Thyroid gland (tissue), 4 donors: ENCODE measurements around the gene KAZN. TPM values are rescaled to one million over a fixed set of nuclear protein-coding genes. Genes with fewer than 3 reads are reported as not detected.

Source experiments
- DNase-seq, 2 donors: peaks; one replicate each; pipeline ENCODE4 v3.0.0-alpha.2; 2019
- H3K27ac ChIP-seq, 3 donors: fragments of 200-600 bp; sonication (generic); 1 replicate in 2 of 3; 2 replicates in 1 of 3; pipeline ENCODE4 v1.5.1; 2016 to 2019; ENCODE audit warnings: mild to moderate bottlenecking in 1 of 3, moderate library complexity in 1 of 3
- H3K27me3 ChIP-seq: fragments of 200-600 bp; sonication (generic); one replicate; pipeline ENCODE4 v1.5.1; 2019
- H3K36me3 ChIP-seq, 2 donors: fragments of 200-600 bp; sonication (generic); one replicate each; pipeline ENCODE4 v1.5.1; 2016 to 2019
- H3K4me1 ChIP-seq, 2 donors: fragments of 200-600 bp; sonication (generic); one replicate each; pipeline ENCODE4 v1.5.1; 2017 to 2019
- H3K4me3 ChIP-seq, 3 donors: fragments of 200-600 bp; sonication (generic); replicated peaks in 1 of 3; 1 replicate in 2 of 3; 2 replicates in 1 of 3; pipeline ENCODE4 v1.5.1; 2016; ENCODE audit warnings: mild to moderate bottlenecking in 1 of 3
- H3K9me3 ChIP-seq: fragments of 200-600 bp; sonication (generic); one replicate; pipeline ENCODE4 v1.5.1; 2017
- POLR2A ChIP-seq, 2 donors: fragments of 450-650 bp; IDR thresholded peaks; one replicate each; pipeline ENCODE4 v1.6.1; 2017; ENCODE audit warnings: antibody characterized with exemption in 2 of 2, mild to moderate bottlenecking in 2 of 2, moderate library complexity in 1 of 2
- WGBS, 2 donors: methylation state at CpG; one replicate each; pipeline ENCODE4 v1.1.5; 2017; 5-methylcytosine and 5-hydroxymethylcytosine counted together
- intact Hi-C: fragments of 100-400 bp; cut with DNase I; formaldehyde crosslinking; loops from one replicate; pipeline ENCODE4 v1.15.1; 2023
- total RNA-seq, 4 donors: library from RNA; depleted of rRNA; stranded (reverse); fragments of >200 nt; gene quantifications; one replicate each; pipeline ENCODE4 v1.2.3, GENCODE V29; 2016
- TF ChIP-seq, protein P1 (sequence below), 6 experiments: fragments of 200-600 bp in 3 of 6; fragments of 450-650 bp in 3 of 6; sonication (generic) in 3 of 6; IDR thresholded peaks; one replicate each; pipeline ENCODE4 v1.5.1; 2016 to 2019; ENCODE audit warnings: antibody characterized with exemption in 6 of 6, mild to moderate bottlenecking in 2 of 6, inconsistent platforms in 1 of 6, moderate library complexity in 1 of 6

KAZN gene
- total RNA-seq, 4 donors from 2014 or later, result 14.8 to 28.6 (median 18.2) TPM

DNA sequence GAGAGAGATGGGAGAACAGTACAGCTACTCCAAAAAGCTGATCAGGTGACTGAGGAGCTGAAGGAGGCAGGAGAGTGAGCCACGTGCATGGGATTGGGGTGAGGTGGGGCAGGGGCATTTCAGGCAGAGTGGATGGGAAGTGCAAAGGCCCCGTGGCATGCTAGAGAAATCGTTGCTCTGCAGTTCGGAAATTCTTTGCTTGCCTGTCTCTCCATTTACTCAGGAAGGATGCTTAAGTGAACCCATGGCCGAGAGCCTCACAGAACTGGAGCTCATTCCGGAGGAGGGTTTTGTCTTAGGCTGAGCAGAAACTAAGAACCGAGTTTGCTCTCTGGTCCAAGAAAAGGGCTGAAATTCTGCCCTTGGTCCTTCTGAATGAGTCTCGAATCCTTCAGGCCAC is 415.3 kb downstream of the KAZN start:
- Histone ChIP-seq H3K9me3 (no peaks in the 10 kb centered on the region), H3K27me3 (no peaks in the 10 kb centered on the region), H3K4me1 (peaks cover 3 to 4% of the 10 kb centered on the region in 2 donors), H3K36me3 (no peaks in the 10 kb centered on the region), H3K4me3 (no peak overlapping the region), H3K27ac (no peak overlapping the region)
- WGBS, 2 donors, result 83 to 89% methylated on average over 8 of the region's 8 CpGs
- DNase-seq, result no peak
- TF ChIP-seq, protein P1, sequence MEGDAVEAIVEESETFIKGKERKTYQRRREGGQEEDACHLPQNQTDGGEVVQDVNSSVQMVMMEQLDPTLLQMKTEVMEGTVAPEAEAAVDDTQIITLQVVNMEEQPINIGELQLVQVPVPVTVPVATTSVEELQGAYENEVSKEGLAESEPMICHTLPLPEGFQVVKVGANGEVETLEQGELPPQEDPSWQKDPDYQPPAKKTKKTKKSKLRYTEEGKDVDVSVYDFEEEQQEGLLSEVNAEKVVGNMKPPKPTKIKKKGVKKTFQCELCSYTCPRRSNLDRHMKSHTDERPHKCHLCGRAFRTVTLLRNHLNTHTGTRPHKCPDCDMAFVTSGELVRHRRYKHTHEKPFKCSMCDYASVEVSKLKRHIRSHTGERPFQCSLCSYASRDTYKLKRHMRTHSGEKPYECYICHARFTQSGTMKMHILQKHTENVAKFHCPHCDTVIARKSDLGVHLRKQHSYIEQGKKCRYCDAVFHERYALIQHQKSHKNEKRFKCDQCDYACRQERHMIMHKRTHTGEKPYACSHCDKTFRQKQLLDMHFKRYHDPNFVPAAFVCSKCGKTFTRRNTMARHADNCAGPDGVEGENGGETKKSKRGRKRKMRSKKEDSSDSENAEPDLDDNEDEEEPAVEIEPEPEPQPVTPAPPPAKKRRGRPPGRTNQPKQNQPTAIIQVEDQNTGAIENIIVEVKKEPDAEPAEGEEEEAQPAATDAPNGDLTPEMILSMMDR (IDR thresholded peaks at IDR 0.05), result no peak
- TF ChIP-seq POLR2A (IDR thresholded peaks at IDR 0.05), result no peak
- intact Hi-C loops, result no loop called here

DNA sequence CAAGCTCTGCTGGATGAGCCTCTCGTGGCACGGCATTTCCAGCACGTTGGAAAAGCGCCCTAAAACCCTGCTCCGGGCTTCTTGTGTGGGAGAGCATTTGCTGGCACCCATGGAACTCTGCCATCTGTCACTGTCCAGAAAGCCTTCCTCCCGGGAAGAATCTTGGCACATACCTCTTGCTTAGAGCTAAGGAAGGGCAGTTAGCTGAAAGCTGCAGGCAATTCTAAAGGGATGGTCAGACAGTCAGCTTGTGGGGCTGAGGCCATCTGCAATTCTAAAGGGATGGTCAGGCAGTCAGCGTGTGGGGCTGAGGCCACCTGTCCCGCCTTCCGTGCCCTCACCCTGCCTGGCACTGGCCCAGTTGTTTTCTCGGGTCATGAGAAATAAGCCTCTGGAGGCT is 416.0 kb downstream of the KAZN start:
- TF ChIP-seq, protein P1 (IDR thresholded peaks at IDR 0.05), result no peak
- no peak for TF ChIP-seq POLR2A (IDR thresholded peaks at IDR 0.05)
- no peak for DNase-seq
- 80 to 87% methylated on average over 4 to 10 of the region's 10 CpGs for WGBS, 2 donors
- H3K27me3 ChIP-seq, result no peaks in the 10 kb centered on the region
- H3K4me1 ChIP-seq, result no peaks in the 10 kb centered on the region
- H3K27ac ChIP-seq, result no peak overlapping the region
- no peaks in the 10 kb centered on the region for H3K36me3 ChIP-seq
- intact Hi-C loops, result no loop called here
- H3K9me3 ChIP-seq, result no peaks in the 10 kb centered on the region
- no peak overlapping the region for H3K4me3 ChIP-seq

DNA sequence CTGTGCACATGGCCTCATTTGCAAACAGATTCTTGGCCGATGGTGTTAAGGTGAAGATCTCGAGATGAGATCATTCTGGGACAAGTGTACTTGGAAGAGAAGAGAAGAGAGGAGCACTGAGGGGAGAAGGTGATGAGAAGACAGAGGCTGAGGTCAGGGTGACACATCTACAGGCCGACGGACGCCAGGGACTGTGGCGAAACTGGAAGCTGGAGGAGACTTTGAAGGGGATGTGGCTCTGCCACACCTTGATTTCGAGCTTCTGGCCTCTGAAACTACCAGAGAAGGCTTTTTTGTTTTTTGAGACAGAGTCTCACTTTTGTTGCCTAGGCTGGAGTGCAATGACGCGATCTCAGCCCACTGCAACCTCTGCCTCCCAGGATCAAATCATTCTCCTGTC is 417.5 kb downstream of the KAZN start:
- no peak for TF ChIP-seq POLR2A (IDR thresholded peaks at IDR 0.05)
- TF ChIP-seq, protein P1 (IDR thresholded peaks at IDR 0.05), result no peak
- Histone ChIP-seq H3K9me3 (no peaks in the 10 kb centered on the region), H3K4me1 (no peaks in the 10 kb centered on the region), H3K36me3 (no peaks in the 10 kb centered on the region), H3K27ac (no peak overlapping the region), H3K4me3 (no peak overlapping the region), H3K27me3 (no peaks in the 10 kb centered on the region)
- 89% methylated on average over 9 of the region's 9 CpGs for WGBS, 2 donors
- DNase-seq, result no peak
- intact Hi-C loops, result no loop called here

DNA sequence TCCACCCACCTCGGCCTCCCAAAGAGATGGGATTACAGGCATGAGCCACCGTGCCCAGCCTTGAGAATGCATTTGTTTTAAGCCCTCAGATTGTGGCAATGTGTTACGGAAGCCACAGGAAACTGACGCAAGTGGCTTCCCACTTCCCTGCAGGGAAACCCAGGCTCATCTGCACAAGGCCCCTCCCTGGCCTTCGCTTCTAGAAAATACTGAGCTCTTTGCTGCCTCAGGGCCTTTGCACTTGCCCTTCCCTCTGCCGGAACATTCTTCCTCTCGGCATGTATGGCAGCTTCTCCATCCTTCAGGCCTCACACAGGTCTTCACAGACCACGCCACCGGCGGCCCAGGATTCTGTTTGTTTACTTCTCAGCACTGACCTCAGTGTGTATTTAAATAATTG is 418.0 kb downstream of the KAZN start:
- Histone ChIP-seq H3K9me3 (no peaks in the 10 kb centered on the region), H3K4me1 (no peaks in the 10 kb centered on the region), H3K4me3 (no peak overlapping the region), H3K27ac (no peak overlapping the region), H3K36me3 (no peaks in the 10 kb centered on the region), H3K27me3 (no peaks in the 10 kb centered on the region)
- intact Hi-C loops, result no loop called here
- TF ChIP-seq POLR2A (IDR thresholded peaks at IDR 0.05), result no peak
- TF ChIP-seq, protein P1 (IDR thresholded peaks at IDR 0.05), result no peak
- 97% methylated on average over 10 of the region's 10 CpGs for WGBS, 2 donors
- no peak for DNase-seq

DNA sequence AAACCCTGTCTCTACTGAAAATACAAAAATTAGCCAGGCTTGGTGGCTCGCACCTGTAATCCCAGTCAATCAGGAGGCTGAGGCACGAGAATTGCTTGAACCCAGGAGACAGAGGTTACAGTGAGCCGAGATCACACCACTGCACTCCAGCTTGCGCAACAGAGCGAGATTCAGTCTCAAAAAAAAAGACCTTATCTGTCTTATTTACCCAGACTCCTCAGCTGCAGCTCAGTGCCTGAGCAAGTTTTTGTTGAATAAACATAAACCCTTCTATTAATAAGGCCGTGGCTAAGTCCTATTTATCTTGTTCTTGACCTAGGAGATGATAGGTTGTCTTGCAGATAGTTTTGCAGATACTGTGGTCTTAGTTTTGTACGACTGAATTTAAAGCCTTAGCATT is 418.6 kb downstream of the KAZN start:
- Histone ChIP-seq H3K36me3 (no peaks in the 10 kb centered on the region), H3K9me3 (no peaks in the 10 kb centered on the region), H3K27me3 (no peaks in the 10 kb centered on the region), H3K27ac (no peak overlapping the region), H3K4me3 (no peak overlapping the region), H3K4me1 (no peaks in the 10 kb centered on the region)
- intact Hi-C loops, result no loop called here
- no peak for DNase-seq
- WGBS, 2 donors, result 90 to 92% methylated on average over 7 of the region's 7 CpGs
- TF ChIP-seq, protein P1 (IDR thresholded peaks at IDR 0.05), result no peak
- no peak for TF ChIP-seq POLR2A (IDR thresholded peaks at IDR 0.05)
